Measurements from ENCODE around the gene FOCAD.

FOCAD gene

DNA sequence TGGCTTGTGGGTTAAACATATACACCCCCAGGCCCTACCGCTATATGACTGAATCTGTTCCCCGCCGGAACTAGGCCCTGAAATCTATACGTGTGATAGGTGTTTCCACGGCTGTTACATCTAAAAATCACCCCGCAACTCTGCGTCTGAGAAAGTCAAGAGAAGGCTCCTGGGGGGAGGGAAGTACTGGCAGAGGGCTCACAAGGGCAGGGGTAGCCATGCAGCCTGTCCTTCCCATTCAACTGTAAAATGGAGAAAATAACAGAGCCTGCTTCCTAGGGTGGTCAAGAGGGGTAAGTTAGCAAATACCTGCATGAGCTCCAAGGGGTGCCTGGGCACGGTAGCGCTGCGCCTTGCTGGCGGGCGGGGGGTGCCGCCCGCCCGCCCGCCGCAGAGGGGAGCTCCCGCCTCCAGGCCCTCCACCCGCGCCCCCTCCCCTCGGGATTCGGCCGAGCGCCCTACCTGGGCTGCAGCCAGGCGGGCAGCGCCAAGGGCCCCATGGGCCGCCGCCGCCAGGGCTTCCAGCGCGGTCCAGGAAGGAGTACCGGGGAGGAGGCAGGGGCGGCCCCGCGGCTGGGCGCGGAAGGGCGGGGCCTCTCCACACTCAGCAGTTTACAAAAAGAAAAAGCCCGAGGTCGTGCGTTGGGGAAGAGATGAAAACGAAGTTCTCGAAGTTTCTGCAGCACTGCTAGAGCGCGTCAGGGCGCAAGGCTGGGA is 347.2 kb downstream of the FOCAD start, which contains the start of gene HACD4:
Gene HACD4, minus strand, starts transcription at position 550 of the 717 bp plus-strand sequence. Its CDS starts 50 bp downstream, at position 500.
- DNase-seq, result no peak

DNA sequence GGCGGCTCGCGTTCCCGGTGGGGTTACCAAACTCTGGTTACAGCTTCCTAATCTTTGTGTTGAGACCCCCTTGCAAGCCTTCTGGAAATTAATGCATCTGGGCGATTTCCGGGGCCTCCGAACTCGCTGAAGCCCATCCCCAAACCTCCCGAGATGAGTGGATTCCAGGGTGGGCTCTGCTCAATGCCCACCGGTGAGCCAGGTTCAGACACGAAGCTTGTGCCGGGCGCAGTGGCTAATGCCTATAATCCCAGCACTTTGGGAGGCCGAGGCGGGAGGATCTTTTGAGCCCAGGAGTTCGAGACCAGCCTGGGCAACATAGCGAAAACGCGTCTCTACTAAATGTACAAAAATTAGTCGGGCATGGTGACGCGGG is 347.7 kb downstream of the FOCAD start:
- DNase-seq, result no peak

DNA sequence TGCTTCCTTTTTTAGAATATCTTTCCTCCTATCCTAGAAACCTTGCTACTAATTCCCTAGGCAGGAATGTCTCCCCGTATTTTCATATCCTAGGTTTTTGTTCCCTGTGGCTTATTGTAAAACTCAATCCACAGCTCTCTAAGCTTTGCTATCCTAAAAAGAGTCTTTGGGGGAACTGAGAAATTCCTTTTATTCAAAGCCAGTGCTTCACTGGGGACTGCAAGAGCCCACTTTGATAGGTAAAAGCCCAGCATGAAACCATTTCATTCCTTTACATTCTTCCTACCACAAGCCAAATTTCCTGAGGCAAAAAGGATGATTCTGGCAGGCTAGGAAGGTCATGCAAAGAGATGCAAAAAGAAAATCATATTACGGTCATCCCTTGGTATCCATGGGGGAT is 353.2 kb downstream of the FOCAD start:
- no peak for DNase-seq

GRCh38 chr9:21039302-21039701 is 355.2 kb downstream of the FOCAD start:
- DNase-seq, result no peak

- DNase-seq, result no peak
Measured at GRCh38 chr9:21042466-21042865, 358.4 kb downstream of the FOCAD start.

- DNase-seq, result no peak
Measured at GRCh38 chr9:21043841-21044240, 359.8 kb downstream of the FOCAD start.

Measured in amniotic stem cell (primary cell).